ENCODE data around the gene PDE4B.

PDE4B gene

DNA sequence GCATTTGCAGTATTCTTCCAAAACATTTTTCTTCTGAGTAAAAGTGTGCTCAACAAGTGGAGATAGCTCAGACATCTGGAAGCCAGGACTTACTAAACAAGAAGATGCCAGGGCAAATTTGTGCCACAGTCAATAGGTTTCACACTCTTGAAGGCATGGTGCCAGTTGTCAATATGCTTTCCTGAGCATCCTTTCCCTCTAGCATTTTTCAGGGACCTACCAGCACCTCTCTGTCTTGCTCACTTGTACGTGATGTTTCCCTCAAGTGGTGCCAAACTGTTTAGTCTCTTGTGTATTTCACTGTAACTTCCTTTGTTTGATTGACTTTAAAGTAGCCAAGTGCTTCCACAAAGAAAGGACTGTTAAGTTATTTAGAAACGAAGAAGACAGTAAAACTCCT lies 547.2 kb downstream of the PDE4B start:
- H3K9ac ChIP-seq (ENCODE audit: low read length): no peak overlapping the region
- H3K4me3 ChIP-seq (ENCODE audit: low read length): no peak overlapping the region
- H3K36me3 ChIP-seq (ENCODE audit: control insufficient read depth, insufficient read depth, low read length): no peaks in the 10 kb centered on the region
- no peaks in the 10 kb centered on the region for H3K27me3 ChIP-seq (ENCODE audit: control insufficient read depth, insufficient read depth, low read length)
- no peak overlapping the region for H3K27ac ChIP-seq (ENCODE audit: low read depth, low read length)
- H3K4me1 ChIP-seq (ENCODE audit: control insufficient read depth, insufficient read depth, low read length): no peaks in the 10 kb centered on the region

DNA sequence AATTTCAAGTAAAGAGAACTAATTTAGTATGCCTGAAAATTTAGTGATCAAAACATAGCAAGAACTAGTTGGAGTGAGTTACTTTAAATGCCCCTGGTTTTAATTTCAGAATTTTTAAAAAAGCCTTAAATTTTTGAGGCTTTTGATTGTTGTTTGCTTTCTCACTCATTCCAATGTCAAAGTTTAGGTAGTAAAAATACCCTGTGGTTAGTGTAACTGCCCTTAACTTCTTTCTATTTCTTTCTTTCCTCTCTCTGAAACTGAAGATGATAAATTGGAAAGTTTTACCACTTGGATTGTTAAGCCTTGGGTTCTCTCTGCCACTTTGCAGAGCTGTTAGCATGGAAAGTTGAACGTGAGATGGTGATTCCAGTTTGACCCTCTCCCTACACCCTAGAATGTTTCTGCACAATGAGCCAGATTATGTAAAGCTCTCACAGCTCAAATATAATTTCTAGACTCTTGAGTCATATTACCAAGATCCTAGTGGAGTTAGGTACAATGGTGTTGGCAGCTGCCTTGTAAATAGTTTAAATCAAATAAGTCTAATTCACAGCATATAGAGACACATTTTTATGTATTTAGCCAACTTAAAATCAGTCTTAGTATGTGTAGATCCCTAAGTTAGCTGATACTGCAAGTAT lies 548.9 kb downstream of the PDE4B start:
- Histone ChIP-seq H3K27ac (ENCODE audit: low read depth, low read length) (no peak overlapping the region), H3K27me3 (ENCODE audit: control insufficient read depth, insufficient read depth, low read length) (no peaks in the 10 kb centered on the region), H3K4me1 (ENCODE audit: control insufficient read depth, insufficient read depth, low read length) (no peaks in the 10 kb centered on the region), H3K4me3 (ENCODE audit: low read length) (no peak overlapping the region), H3K36me3 (ENCODE audit: control insufficient read depth, insufficient read depth, low read length) (no peaks in the 10 kb centered on the region), H3K9ac (ENCODE audit: low read length) (no peak overlapping the region)

DNA sequence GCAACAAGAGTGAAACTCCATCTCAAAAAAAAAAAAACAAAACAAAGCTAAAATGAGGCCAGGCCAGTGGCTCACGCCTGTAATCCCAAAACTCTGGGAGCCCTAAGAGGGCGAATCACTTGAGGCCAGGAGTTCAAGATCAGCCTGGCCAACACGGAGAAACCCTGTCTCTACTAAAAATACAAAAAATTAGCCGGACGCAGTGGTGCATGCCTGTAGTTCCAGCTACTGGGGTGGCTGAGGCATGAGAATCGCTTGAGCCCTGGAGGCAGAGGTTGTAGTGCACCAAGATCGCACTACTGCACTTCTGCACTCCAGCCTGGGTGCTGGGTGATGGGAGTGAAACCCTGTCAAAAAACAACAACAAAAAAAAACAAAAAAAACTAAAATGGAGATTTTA lies 550.0 kb downstream of the PDE4B start:
- H3K27me3 ChIP-seq (ENCODE audit: control insufficient read depth, insufficient read depth, low read length): no peaks in the 10 kb centered on the region
- H3K27ac ChIP-seq (ENCODE audit: low read depth, low read length): no peak overlapping the region
- H3K9ac ChIP-seq (ENCODE audit: low read length): no peak overlapping the region
- H3K4me3 ChIP-seq (ENCODE audit: low read length): no peak overlapping the region
- H3K36me3 ChIP-seq (ENCODE audit: control insufficient read depth, insufficient read depth, low read length): no peaks in the 10 kb centered on the region
- no peaks in the 10 kb centered on the region for H3K4me1 ChIP-seq (ENCODE audit: control insufficient read depth, insufficient read depth, low read length)

DNA sequence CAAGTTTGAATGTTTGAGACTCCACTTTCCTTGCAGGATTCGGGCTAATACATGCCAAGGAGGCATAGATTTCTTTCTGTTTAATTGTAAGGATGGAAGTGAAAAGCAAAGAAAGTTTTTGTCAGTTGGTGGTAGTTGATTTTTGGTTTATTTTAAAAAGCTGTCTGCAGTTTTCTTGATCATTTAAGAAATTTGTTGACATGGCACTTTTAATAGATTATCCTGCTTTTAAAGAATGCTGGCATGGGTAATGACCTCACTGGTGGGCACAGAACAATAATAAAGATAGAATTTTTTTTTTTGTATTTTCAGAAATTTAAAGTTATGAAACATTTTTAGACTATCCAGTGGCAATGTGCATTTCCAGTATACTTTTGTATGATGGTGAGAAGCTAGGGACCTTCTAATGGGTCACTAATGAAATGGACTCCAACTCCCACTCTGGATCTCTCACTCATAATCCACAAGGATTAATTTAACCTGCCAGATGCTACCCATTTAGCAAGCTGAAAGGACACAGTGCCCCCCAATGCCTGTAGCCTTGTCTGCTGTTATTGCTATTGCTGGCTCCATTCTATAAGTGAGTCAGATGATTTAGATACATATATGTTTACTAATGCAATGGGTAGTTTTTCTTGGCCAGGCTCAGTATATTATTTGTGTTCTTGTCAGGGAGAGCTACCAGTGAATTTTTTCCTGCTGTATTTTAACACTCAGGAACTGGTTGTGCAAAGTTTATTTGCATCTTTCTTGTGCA lies 551.1 kb downstream of the PDE4B start:
- H3K4me3 ChIP-seq (ENCODE audit: low read length): no peak overlapping the region
- no peaks in the 10 kb centered on the region for H3K4me1 ChIP-seq (ENCODE audit: control insufficient read depth, insufficient read depth, low read length)
- H3K36me3 ChIP-seq (ENCODE audit: control insufficient read depth, insufficient read depth, low read length): no peaks in the 10 kb centered on the region
- H3K27ac ChIP-seq (ENCODE audit: low read depth, low read length): no peak overlapping the region
- H3K27me3 ChIP-seq (ENCODE audit: control insufficient read depth, insufficient read depth, low read length): no peaks in the 10 kb centered on the region
- H3K9ac ChIP-seq (ENCODE audit: low read length): no peak overlapping the region

DNA sequence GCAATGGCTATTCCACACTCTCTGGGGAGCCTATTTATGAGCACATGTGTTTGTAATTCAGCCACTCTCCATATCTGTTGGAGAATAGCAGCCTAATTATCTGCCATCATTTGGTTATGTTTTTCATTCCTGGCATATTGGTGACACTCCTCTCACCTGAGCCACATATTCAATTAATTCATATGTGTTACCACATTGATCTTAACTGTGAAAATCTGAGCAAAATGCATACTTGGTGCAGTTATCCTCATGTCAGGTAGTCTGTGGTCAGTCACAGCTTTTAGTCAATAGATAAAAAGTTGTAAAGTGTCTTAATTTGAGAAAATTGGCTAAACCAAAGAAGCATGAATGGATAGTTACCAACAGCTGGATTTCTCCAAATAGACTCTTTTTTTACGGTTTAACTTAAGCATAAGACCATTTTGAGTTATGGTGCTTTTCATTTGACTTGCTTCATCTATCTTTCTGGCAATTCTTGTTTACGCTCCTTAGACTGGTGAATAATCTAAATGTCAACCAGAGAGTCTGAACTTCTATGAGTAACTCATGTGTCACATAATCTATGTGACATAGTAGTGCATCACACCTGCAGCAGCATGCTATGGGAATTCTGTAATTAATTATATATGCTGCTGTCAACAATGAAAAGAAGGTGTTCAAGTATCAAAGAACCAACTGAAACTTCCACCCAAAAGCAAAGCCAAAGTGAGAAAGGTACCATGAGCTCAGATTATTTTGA lies 553.5 kb downstream of the PDE4B start:
- no peaks in the 10 kb centered on the region for H3K36me3 ChIP-seq (ENCODE audit: control insufficient read depth, insufficient read depth, low read length)
- H3K27ac ChIP-seq (ENCODE audit: low read depth, low read length): no peak overlapping the region
- no peaks in the 10 kb centered on the region for H3K4me1 ChIP-seq (ENCODE audit: control insufficient read depth, insufficient read depth, low read length)
- H3K9ac ChIP-seq (ENCODE audit: low read length): no peak overlapping the region
- H3K27me3 ChIP-seq (ENCODE audit: control insufficient read depth, insufficient read depth, low read length): no peaks in the 10 kb centered on the region
- no peak overlapping the region for H3K4me3 ChIP-seq (ENCODE audit: low read length)

DNA sequence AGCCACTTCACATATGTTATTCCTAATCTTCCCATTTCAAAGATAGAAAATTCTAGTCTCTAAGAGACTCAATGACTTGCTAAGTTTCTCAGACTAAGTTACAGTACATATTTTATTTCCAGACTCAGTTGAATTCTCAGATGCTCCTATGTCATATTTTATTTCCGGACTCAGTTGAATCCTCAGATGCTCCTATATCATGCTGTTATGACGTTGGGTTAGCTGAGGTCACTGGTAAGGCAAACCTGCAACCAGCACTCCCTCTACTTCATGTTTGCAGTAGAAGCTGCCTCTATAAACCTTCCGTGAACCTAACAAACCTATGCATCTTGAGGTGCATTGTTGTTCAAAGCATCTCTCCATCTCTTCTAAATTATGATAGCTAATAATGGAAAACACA lies 554.2 kb downstream of the PDE4B start:
- Histone ChIP-seq H3K9ac (ENCODE audit: low read length) (no peak overlapping the region), H3K4me1 (ENCODE audit: control insufficient read depth, insufficient read depth, low read length) (no peaks in the 10 kb centered on the region), H3K27ac (ENCODE audit: low read depth, low read length) (no peak overlapping the region), H3K27me3 (ENCODE audit: control insufficient read depth, insufficient read depth, low read length) (no peaks in the 10 kb centered on the region), H3K4me3 (ENCODE audit: low read length) (no peak overlapping the region), H3K36me3 (ENCODE audit: control insufficient read depth, insufficient read depth, low read length) (no peaks in the 10 kb centered on the region)

DNA sequence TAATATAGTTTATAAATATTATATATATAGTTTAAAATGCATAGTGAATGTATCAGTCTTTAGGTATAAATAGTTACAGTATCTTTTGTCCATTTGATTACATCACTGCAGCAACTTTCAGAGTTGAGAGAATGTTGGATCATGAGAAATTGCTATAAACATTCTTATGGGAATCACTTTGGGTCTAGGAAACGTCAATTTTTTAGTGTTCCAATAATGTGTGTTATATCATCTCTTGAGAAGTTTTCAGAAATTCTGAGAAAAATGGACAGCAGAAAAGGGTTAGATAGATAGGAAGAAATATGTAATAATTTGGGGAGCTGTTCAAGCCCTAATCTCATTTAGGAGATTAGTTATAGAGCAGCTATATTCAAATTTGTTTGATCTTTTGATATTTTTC lies 556.1 kb downstream of the PDE4B start:
- no peaks in the 10 kb centered on the region for H3K36me3 ChIP-seq (ENCODE audit: control insufficient read depth, insufficient read depth, low read length)
- no peak overlapping the region for H3K4me3 ChIP-seq (ENCODE audit: low read length)
- no peaks in the 10 kb centered on the region for H3K27me3 ChIP-seq (ENCODE audit: control insufficient read depth, insufficient read depth, low read length)
- no peak overlapping the region for H3K27ac ChIP-seq (ENCODE audit: low read depth, low read length)
- H3K9ac ChIP-seq (ENCODE audit: low read length): no peak overlapping the region
- H3K4me1 ChIP-seq (ENCODE audit: control insufficient read depth, insufficient read depth, low read length): no peaks in the 10 kb centered on the region

DNA sequence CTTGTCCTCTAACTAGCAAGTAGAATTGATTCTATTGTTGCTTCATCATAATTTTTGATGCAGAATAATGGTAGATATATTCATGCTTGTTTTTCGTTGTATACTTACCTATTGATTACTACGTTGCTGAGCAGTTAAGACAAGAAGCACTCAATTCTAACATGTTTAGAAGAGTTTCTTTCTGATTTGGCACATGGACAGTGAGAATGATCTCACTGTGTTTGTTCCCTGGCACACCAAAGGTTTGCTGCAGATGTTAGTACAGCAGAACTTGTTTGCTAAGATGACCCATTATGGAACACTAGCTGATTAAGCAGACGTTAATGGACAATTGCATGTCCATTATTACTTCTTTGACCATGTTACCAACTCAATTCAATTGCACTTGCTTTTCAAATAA lies 556.5 kb downstream of the PDE4B start:
- H3K4me3 ChIP-seq (ENCODE audit: low read length): no peak overlapping the region
- no peaks in the 10 kb centered on the region for H3K27me3 ChIP-seq (ENCODE audit: control insufficient read depth, insufficient read depth, low read length)
- no peak overlapping the region for H3K9ac ChIP-seq (ENCODE audit: low read length)
- no peaks in the 10 kb centered on the region for H3K4me1 ChIP-seq (ENCODE audit: control insufficient read depth, insufficient read depth, low read length)
- H3K27ac ChIP-seq (ENCODE audit: low read depth, low read length): no peak overlapping the region
- no peaks in the 10 kb centered on the region for H3K36me3 ChIP-seq (ENCODE audit: control insufficient read depth, insufficient read depth, low read length)

DNA sequence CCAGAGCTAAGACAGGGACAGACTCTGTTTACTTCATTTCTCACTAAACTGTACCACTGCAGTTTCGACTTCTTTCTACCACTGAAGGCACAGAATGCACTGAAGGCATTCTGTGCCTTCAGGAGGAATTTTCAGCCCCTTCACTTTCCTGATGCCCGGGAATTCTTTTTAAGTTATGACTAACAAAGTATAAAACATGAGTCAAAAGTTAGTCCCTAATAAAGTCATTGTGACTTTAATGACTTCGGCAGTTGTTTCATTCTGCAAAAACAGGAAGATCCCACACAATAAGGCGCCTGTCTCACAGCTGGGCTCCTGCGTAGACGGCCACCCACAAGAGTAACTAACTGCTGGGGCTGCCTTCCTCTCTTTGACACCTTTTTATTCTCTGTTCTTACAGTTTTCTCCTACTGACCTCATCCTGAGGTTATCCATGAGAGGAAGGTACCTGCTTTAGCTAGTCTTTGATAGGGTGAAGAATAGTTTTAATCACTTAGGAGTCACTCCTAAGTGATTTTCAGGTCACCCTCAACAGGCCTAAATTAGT lies 557.4 kb downstream of the PDE4B start:
- no peaks in the 10 kb centered on the region for H3K4me1 ChIP-seq (ENCODE audit: control insufficient read depth, insufficient read depth, low read length)
- no peaks in the 10 kb centered on the region for H3K36me3 ChIP-seq (ENCODE audit: control insufficient read depth, insufficient read depth, low read length)
- no peaks in the 10 kb centered on the region for H3K27me3 ChIP-seq (ENCODE audit: control insufficient read depth, insufficient read depth, low read length)
- H3K27ac ChIP-seq (ENCODE audit: low read depth, low read length): no peak overlapping the region
- peak overlapping the region; percentile 20 for H3K4me3 ChIP-seq (ENCODE audit: low read length)
- no peak overlapping the region for H3K9ac ChIP-seq (ENCODE audit: low read length)

DNA sequence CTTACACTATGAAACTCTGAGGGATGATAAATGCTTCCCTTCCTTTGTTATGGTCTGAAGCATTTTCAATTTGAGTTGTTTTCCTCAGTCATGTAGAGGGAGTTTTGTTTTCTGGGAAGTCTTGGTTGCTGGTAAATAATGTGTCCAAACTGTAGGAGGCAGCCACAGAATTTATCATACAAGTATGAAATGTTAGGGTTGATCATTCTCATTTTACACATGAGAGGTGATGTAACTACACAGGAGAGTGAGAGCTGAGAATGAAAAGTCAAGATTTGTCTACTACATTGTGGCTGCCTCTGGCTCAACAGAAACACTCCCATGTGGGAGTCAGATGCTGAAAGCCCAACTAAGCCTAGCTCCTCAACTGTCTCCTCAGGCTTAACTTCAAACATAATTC lies 558.8 kb downstream of the PDE4B start:
- no peak overlapping the region for H3K27ac ChIP-seq (ENCODE audit: low read depth, low read length)
- H3K27me3 ChIP-seq (ENCODE audit: control insufficient read depth, insufficient read depth, low read length): no peaks in the 10 kb centered on the region
- no peak overlapping the region for H3K9ac ChIP-seq (ENCODE audit: low read length)
- no peak overlapping the region for H3K4me3 ChIP-seq (ENCODE audit: low read length)
- no peaks in the 10 kb centered on the region for H3K36me3 ChIP-seq (ENCODE audit: control insufficient read depth, insufficient read depth, low read length)
- H3K4me1 ChIP-seq (ENCODE audit: control insufficient read depth, insufficient read depth, low read length): no peaks in the 10 kb centered on the region

DNA sequence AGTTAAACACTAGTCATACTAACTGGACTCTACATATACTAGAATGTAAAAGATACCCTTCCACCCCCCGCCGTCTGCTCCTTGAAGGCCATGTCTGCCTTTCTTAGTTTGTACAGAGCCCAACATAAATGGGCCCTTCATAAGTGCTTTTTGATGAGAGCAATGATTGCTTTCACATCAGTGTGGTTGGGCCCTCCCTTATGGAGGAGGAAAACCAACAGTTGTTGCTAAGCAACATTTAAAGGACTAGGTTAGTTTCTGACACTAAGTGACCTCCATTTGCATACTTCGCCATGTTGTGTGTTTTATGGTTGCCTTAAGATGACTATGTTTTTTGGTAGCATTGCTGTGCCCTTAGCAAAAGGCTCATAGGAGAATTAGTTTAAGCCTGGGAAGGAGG lies 559.2 kb downstream of the PDE4B start:
- H3K4me3 ChIP-seq (ENCODE audit: low read length): no peak overlapping the region
- no peak overlapping the region for H3K27ac ChIP-seq (ENCODE audit: low read depth, low read length)
- no peaks in the 10 kb centered on the region for H3K36me3 ChIP-seq (ENCODE audit: control insufficient read depth, insufficient read depth, low read length)
- no peaks in the 10 kb centered on the region for H3K4me1 ChIP-seq (ENCODE audit: control insufficient read depth, insufficient read depth, low read length)
- no peaks in the 10 kb centered on the region for H3K27me3 ChIP-seq (ENCODE audit: control insufficient read depth, insufficient read depth, low read length)
- no peak overlapping the region for H3K9ac ChIP-seq (ENCODE audit: low read length)

DNA sequence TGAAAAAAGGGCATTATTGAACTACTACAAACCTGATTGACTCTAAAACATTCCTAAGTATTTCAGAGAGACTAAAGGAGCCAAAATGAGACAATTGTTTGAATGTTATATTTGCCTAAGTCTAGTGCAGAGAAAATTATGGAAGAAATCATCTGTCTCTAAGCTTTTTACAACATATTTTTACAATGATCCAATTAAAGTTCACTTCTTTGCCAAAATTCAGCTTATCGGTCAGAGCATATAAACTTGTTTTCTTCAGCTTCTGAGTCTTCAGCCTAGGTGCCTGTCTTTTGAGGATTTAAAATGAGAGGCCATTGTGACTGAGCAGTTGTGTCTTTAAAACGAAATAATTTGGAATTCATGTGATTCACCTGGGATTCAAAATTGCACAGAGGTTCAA lies 560.1 kb downstream of the PDE4B start:
- no peak overlapping the region for H3K4me3 ChIP-seq (ENCODE audit: low read length)
- H3K9ac ChIP-seq (ENCODE audit: low read length): no peak overlapping the region
- H3K27me3 ChIP-seq (ENCODE audit: control insufficient read depth, insufficient read depth, low read length): no peaks in the 10 kb centered on the region
- H3K36me3 ChIP-seq (ENCODE audit: control insufficient read depth, insufficient read depth, low read length): no peaks in the 10 kb centered on the region
- no peak overlapping the region for H3K27ac ChIP-seq (ENCODE audit: low read depth, low read length)
- no peaks in the 10 kb centered on the region for H3K4me1 ChIP-seq (ENCODE audit: control insufficient read depth, insufficient read depth, low read length)

Measured in rectal smooth muscle tissue (tissue), 1 donor.